Cardiac muscle cell (in vitro differentiated cells and primary cell): Measurements from ENCODE around the gene BAZ2B. TPM values are rescaled to one million over a fixed set of nuclear protein-coding genes. Genes with fewer than 3 reads are reported as not detected.

ENCODE experiments used
- DNase-seq, 2 donors: peaks; one replicate each; pipeline versions ENCODE4 v3.0.0 to v3.0.0-alpha.2; 2010 to 2017; ENCODE audit warnings: low read depth in 1 of 2, low spot score in 1 of 2
- H3K27ac ChIP-seq: fragments of 200-600 bp; sonication (generic); 2 replicates; pipeline ENCODE4 v1.5.1; 2016
- H3K27me3 ChIP-seq: fragments of 200-600 bp; sonication (generic); 2 replicates; pipeline ENCODE4 v1.6.0; 2016; ENCODE audit warnings: control low read depth
- H3K36me3 ChIP-seq: fragments of 200-600 bp; sonication (generic); 2 replicates; pipeline ENCODE4 v1.5.1; 2016; ENCODE audit warnings: control low read depth
- H3K4me1 ChIP-seq: fragments of 200-600 bp; sonication (generic); 2 replicates; pipeline ENCODE4 v1.8.1; 2017; ENCODE audit warnings: low read depth, mild to moderate bottlenecking, mixed run types
- H3K4me3 ChIP-seq: fragments of 200-600 bp; sonication (generic); 2 replicates; pipeline ENCODE4 v1.5.1; 2016; ENCODE audit warnings: mild to moderate bottlenecking
- H3K9me3 ChIP-seq: fragments of 200-600 bp; sonication (generic); 2 replicates; pipeline ENCODE4 v1.5.1; 2017; ENCODE audit warnings: low read depth, mild to moderate bottlenecking, control low read depth
- CTCF ChIP-seq: IDR thresholded peaks from 2 replicates; pipeline ENCODE4 v1.5.1; 2012; ENCODE audit warnings: low read depth, mild to moderate bottlenecking, low read length
- polyA plus RNA-seq: library from polyadenylated mRNA; unstranded; fragments of >200 nt; fragmentation: Nextera tagmentation; extraction: Ambion mirVana; gene quantifications from 2 replicates; pipeline ENCODE4 v1.2.1, GENCODE V29; 2016
- total RNA-seq: library from RNA; depleted of rRNA; stranded (reverse); fragments of >200 nt; gene quantifications from 2 replicates; pipeline ENCODE4 v1.2.3, GENCODE V29; 2016

The BAZ2B gene
- total and polyA plus RNA-seq, 2 experiments from 2014 or later: 62.1 to 103 TPM

GRCh38 chr2:159553727-159554126, 62.6 kb downstream of the BAZ2B start:
- Histone ChIP-seq H3K27ac (no peak overlapping the region), H3K4me3 (no peak overlapping the region), H3K27me3 (no peaks in the 10 kb centered on the region), H3K9me3 (no peaks in the 10 kb centered on the region), H3K4me1 (no peaks in the 10 kb centered on the region), H3K36me3 (no peaks in the 10 kb centered on the region)
- no peak for TF ChIP-seq CTCF
- no peak for DNase-seq

GRCh38 chr2:159551806-159552205, 64.5 kb downstream of the BAZ2B start:
- no peaks in the 10 kb centered on the region for H3K36me3 ChIP-seq
- no peak for TF ChIP-seq CTCF
- no peaks in the 10 kb centered on the region for H3K4me1 ChIP-seq
- no peak for DNase-seq
- no peak overlapping the region for H3K27ac ChIP-seq
- no peak overlapping the region for H3K4me3 ChIP-seq
- H3K9me3 ChIP-seq: no peaks in the 10 kb centered on the region
- H3K27me3 ChIP-seq: no peaks in the 10 kb centered on the region

DNA sequence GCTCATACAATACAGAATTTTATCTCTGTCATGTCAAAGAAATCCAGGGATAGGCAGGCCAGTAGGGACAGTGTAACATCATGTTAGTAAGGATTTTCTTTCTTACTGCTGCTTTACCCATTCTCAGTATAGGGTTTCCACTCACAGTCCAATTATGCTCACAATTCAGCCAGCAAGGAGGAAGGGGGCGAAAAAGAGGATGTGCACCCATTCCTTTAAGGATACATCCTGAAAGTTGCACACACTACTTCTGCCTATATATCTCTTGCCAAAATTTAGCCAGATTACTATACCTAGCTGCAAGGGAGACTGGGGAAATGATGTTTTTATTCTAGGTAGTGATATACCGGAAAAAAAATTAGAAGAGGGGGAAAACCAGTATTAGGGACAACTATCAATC, 66.1 kb downstream of the BAZ2B start:
- no peak overlapping the region for H3K4me3 ChIP-seq
- no peak for DNase-seq
- H3K36me3 ChIP-seq: no peaks in the 10 kb centered on the region
- no peak for TF ChIP-seq CTCF
- H3K9me3 ChIP-seq: no peaks in the 10 kb centered on the region
- H3K27ac ChIP-seq: no peak overlapping the region
- no peaks in the 10 kb centered on the region for H3K4me1 ChIP-seq
- H3K27me3 ChIP-seq: no peaks in the 10 kb centered on the region

DNA sequence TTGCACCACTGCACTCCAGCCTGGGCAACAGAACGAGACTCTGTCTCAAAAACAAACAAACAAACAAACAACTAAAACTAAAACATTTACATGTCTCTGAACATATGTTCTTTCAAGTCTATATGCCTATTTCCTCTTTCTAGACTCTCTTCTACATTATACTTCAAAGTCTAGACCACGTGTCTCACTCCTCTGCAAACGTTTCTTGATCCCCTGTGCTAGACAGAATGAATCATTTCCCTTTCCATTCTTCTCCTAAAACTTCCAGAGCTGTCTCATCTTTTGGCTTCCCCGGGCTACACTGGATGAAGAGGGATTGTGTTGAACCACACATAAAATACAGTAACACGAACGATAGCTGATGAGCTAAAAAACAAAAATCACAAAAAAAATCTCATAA, 67.1 kb downstream of the BAZ2B start:
- Histone ChIP-seq H3K9me3 (no peaks in the 10 kb centered on the region), H3K4me3 (no peak overlapping the region), H3K27ac (no peak overlapping the region), H3K4me1 (no peaks in the 10 kb centered on the region), H3K36me3 (no peaks in the 10 kb centered on the region), H3K27me3 (no peaks in the 10 kb centered on the region)
- peak in 1 of 2 donors; percentile 38 for DNase-seq
- no peak for TF ChIP-seq CTCF

DNA sequence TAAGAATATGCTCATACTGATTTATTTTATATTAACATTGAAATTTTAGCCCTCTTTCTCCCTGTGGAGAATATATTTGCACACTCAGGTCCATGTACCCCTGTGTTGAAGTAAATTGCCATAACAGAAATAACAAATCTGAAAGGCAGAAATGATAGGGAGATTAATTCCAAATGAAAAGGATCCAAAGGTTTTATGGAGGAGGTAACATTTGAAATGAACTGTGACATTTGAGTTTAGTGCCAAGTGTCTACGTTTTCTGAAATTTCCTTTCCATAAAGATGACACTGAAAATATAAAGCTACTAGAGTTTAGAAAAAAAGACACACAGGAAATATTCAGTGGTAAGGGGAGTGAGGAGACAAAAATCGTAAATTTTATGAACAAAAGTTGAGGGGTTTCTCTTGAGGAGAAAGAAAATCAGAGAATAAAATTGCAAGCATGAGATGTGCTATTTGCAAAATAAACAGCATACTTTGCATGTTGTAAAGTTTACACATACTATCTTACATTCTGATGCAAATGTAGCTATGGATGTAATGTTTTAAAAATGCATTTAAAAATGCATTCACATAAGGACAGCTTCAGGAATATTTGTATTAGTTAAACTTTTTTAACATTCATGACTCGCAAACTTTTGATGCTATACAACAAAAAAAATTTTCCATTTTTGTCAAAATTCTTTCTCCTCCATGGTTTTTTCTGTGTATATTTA, 69.5 kb downstream of the BAZ2B start:
- H3K36me3 ChIP-seq: no peaks in the 10 kb centered on the region
- no peak for DNase-seq
- no peaks in the 10 kb centered on the region for H3K27me3 ChIP-seq
- H3K9me3 ChIP-seq: no peaks in the 10 kb centered on the region
- H3K4me3 ChIP-seq: no peak overlapping the region
- no peaks in the 10 kb centered on the region for H3K4me1 ChIP-seq
- TF ChIP-seq CTCF: no peak
- no peak overlapping the region for H3K27ac ChIP-seq
